GM03348 (cell line): ENCODE results near the gene COL23A1.

ENCODE experiments used
- DNase-seq: peaks from one replicate; pipeline ENCODE4 v3.0.0; 2012; ENCODE audit warnings: low spot score

Gene COL23A1

GRCh38 chr5:178222292-178222691 is 367.9 kb downstream of the COL23A1 start:
- DNase-seq, result no peak

DNA sequence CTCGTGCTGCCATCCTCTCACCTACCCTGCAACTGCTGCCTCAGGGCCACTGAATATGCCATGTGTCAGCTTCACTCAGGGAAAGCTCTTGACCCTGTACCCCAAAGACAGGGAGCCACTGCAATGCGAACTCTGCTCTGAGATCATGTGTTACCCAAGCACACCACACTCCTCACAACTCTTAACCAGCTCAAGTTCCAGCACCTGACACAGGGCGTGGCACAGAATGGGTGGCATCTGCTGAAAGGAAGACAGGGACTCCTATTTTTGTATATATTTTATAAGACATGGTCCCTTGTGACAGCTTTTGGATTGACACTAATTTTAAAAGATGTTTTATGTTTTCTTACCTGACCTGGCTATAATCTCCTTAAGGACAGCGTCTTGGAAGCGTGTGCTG is 368.3 kb downstream of the COL23A1 start:
- DNase-seq, result no peak

DNA sequence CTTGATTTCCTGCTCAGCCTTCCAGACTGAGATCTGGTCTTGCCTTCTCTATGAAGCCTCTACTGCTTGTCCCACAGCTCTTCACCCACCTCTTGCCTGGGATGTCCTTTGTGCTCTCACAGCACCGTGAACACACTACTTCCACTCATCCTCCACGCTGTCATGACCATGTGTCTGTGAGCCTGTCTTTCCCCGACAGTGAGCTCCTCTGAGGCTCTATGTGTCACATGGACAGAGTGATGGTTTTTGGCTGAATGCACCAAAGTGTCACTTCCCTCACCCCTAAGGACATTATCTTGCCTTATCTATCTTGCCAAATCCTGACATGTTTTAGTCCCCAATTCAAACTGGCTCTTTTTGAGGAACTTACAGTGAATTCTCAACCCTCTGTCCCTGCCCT is 368.9 kb downstream of the COL23A1 start:
- no peak for DNase-seq

GRCh38 chr5:178218827-178219226 is 371.4 kb downstream of the COL23A1 start:
- DNase-seq, result no peak

- DNase-seq, result no peak
Observed at GRCh38 chr5:178218237-178218776, 371.9 kb downstream of the COL23A1 start.

DNA sequence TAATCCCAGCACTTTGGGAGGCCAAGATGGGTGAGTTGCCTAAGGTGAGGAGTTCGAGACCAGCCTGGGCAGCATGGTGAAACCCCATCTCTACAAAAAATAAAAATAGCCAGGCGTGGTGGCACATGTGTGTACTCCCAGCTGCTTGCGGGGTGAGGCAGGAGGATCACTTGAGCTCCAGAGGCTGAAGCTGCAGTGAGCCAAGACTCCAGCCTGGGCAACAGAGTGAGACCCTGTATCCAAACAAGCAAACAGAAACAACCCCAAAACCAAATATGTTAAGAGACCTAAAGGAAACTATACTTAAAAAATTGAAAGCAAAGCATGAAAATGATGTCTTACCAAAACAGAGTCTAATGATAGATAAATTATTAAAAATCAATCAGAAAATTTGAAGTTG is 373.4 kb downstream of the COL23A1 start:
- DNase-seq, result no peak

DNA sequence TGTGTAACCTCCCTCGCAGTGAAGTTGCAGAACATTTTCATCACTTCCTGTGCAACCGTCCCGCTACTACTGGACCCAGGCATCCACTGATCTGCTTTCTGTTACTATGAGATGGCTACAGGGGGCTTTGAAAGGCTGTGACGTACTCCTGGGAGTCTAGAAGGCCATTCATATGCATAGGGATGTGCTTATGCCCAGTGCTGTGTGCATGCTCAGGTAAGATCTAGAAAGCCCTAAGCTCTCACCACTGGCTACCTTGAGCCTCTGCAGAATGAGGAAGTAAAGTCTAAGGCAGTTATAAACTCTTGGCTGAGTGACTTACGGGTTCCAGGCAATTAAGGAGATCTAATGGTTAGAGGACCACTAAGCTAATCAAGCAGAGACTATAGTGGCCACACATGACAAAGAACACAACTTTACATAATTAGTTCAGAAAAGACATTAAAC is 374.1 kb downstream of the COL23A1 start:
- DNase-seq, result no peak

DNA sequence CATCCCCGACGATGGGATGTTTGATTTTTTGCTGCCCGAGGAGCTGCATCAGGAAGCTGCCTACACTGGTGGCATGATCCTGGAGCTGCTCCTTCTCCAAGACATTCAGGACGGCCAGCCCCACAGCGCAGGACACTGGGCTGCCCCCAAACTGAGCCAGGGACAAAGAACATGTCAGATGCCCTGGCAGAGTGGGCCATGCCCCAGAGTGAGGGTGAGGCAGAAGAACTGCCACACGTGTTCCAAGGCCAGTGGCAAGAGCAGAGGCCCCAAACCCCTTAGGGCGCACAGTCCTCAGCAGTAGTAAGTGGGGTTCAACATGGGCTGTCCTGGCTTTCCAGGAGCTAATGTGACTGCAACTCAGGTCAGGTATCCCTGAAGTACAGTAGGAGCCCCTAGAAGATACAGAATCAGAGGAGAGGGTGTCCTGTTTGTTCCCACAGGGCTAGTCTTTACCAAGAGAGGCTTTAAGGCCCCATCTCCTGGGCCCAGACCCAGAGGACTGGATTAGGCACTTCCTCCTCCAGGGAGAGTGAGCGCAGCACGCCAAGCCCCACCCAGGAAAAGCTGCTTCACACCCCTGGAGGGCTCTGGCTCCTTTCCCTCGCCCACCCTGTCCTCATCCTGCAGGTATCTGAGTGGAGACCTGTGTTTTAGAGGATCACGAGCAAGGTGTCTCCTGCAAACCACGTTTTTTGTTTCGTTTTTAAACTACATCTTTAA is 374.8 kb downstream of the COL23A1 start:
- DNase-seq, result no peak

GRCh38 chr5:178214160-178214803 is 375.9 kb downstream of the COL23A1 start:
- DNase-seq, result no peak

- no peak for DNase-seq
Observed at GRCh38 chr5:178213748-178214151, 376.4 kb downstream of the COL23A1 start.

- no peak for DNase-seq
Observed at GRCh38 chr5:178213003-178213461, 377.2 kb downstream of the COL23A1 start.

- no peak for DNase-seq
Observed at GRCh38 chr5:178212241-178213002, 377.8 kb downstream of the COL23A1 start.

- no peak for DNase-seq
Observed at GRCh38 chr5:178211095-178212048, 378.8 kb downstream of the COL23A1 start.

DNA sequence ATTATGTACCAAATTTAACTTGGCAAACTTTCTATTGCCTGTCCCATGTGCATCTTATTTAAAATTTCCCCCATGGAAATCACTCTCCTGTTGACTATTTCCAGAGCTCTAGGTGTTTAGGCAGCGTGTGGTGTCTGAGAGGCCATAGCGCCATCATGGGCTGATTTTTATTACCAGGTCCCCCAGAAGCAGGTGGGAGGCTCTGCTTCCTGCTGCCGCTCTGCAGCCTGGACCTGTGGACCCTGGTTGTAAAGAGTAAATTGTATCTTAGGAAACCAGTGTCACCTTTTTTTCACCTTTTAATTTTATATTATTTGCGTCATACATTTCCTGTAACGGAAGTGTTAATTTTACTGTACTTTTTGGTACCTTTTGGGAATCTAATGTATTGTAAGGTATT is 379.5 kb downstream of the COL23A1 start:
- no peak for DNase-seq

- DNase-seq, result no peak
Observed at GRCh38 chr5:178210073-178210535, 380.1 kb downstream of the COL23A1 start.

- no peak for DNase-seq
Observed at GRCh38 chr5:178209334-178210072, 380.7 kb downstream of the COL23A1 start.

DNA sequence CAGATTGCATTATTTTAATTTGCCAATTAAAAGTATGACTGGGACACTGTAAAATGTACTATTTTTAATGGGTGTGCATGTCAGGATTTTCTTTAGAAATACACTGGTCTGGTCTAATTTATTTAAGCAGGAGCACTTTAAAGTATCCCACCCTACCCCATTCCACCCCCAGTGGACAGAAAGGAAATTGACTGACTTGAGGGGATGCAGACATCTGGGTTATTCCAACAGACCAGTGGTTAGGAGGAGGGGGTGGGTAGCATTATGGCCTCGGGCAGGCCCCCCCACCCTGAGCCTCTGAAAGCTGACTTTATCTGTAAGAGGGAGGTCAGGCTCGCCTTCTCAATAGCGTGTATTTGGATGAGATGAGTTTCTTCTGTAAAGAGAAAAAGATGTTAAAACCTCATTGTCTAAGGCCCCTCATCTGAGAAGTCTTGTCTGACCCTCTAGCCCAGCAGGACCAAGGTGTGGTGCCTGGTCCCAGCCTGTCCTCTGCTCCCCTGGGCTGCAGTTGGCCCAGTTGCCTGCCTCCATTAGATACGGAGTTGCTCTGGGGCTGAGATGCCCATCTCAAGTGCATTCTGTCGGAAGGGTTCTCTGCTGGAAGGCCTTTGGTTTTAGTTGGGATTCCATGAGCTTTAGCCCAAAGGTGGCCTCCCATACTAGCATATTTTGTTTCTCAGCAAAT is 381.5 kb downstream of the COL23A1 start:
- peak; percentile 38 for DNase-seq

- DNase-seq, result no peak
Observed at GRCh38 chr5:178207917-178208280, 382.3 kb downstream of the COL23A1 start.

DNA sequence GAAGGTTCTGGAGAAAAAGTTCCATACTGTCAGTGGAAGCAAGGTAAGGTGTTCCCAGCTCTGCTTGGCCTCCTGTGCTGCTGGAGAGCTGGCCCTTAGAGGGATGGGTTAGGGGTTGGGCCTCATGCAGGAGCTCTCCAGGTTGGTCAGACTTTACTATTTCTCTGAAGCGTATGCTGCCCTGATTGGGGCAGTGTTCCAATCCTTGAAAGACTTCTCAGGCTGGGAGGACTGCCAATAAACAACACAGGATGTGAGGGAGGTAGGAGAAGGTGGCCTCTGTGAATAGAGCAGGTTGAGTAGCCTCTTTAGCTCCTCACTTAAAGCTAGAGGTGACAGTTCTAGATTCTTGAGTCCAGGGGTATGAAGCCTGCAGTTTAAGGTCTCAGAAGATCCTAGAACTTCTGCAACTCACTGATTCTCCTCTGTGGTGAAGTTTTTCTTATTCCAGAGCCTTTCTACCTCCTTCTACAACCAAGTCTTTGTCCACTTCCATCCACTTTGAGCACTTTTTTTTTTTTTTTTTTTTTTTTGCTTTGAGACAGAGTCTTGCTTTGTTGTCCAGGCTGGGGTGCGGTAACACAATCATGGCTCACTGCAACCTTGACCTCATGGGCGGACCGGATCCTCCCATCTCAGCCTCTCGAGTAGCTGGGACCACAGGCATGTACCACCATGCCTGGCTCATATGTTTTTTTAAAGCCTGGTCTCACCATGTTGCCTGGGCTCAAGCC is 382.8 kb downstream of the COL23A1 start:
- DNase-seq, result no peak
